Body of pancreas (tissue), 4 donors: ENCODE results near the gene ARF5.

Experiments used
- CTCF ChIP-seq, 7 experiments: fragments of 450-650 bp in 4 of 7; fragments of 200-600 bp in 3 of 7; sonication (generic) in 3 of 7; IDR thresholded peaks; one replicate each; pipeline ENCODE4 v1.5.1; 2016 to 2019; ENCODE audit warnings: antibody characterized with exemption in 7 of 7
- POLR2A ChIP-seq, 3 donors: fragments of 450-650 bp; IDR thresholded peaks; one replicate each; pipeline ENCODE4 v1.6.1; 2016; ENCODE audit warnings: antibody characterized with exemption in 3 of 3, mild to moderate bottlenecking in 2 of 3

GRCh38 chr7:127580612-127581011, 7.6 kb upstream of the ARF5 start:
- no peak for TF ChIP-seq CTCF (IDR thresholded peaks at IDR 0.05)
- TF ChIP-seq POLR2A (IDR thresholded peaks at IDR 0.05), result no peak
